Skin epidermis (tissue), 12 donors: ENCODE data around the gene RELN.

Source experiments
- H3K27ac ChIP-seq, 21 experiments: fragments of 200-600 bp; sonication (generic) in 11 of 21; one replicate each; pipeline ENCODE4 v1.5.0; 2020; ENCODE audit warnings: mild to moderate bottlenecking in 3 of 21, inconsistent platforms in 2 of 21, moderate library complexity in 2 of 21
- H3K4me3 ChIP-seq, 7 experiments: fragments of 200-600 bp; sonication (generic) in 2 of 7; one replicate each; pipeline ENCODE4 v1.5.0; 2020; ENCODE audit warnings: inconsistent platforms in 2 of 7, mild to moderate bottlenecking in 2 of 7, moderate library complexity in 1 of 7

RELN gene

GRCh38 chr7:103762877-103763276 is 226.6 kb downstream of the RELN start:
- Histone ChIP-seq H3K27ac (no peak overlapping the region), H3K4me3 (no peak overlapping the region)

DNA sequence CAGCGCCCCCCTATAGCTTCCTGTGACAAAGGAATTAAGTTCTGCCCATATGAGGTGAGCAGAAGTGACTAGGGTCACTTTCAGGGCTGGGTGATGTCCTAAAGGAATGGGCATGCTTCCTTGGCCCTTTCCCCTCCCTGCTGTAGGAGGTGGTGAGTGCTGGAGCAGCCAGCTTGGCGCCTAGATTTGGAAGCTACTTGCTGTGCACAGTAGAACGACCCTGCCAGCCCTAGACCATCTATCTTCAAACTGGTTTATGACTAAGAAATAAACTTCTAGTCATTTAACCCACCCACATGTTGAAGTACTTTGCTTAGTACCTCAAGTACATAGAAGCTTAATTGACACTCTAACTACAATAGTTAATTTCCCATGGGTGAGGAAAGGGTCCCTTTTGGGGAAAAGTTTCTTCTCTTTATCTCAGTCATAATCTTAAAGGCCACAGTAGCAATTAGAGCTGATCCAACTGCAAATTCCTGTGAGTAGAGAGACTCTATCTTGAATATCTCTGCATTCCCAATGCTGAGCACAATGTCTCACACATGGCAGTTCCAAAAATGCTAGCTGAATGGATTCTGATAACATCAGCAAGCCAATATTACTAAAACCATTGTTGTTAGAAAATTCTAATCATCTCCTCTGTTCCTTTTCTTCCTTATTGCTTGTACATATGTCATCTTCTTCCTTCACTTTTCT is 227.2 kb downstream of the RELN start:
- H3K27ac ChIP-seq: no peak overlapping the region
- H3K4me3 ChIP-seq: no peak overlapping the region

GRCh38 chr7:103752995-103753394 is 236.5 kb downstream of the RELN start:
- H3K4me3 ChIP-seq: no peak overlapping the region
- no peak overlapping the region for H3K27ac ChIP-seq

- H3K4me3 ChIP-seq: no peak overlapping the region
- H3K27ac ChIP-seq: no peak overlapping the region
These were observed 238.1 kb downstream of the RELN start for GRCh38 chr7:103751311-103751880.

DNA sequence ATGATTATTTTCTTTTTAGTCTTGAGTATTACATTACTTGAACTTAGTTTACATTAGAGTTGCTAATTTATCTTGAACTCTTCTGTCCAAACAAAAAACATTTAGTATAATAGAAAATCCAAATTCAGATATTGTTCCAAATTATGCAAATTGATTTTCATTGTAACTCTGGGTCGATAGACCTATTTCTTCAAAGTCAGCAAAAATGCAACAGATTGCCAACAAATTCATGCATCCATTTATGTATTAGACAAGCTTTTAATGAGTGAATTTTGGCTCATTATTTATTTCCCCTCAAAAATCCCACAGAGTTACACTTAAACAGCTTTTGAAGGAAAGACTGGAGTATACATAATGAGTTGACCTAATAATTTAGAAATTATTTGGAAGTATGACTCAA is 240.8 kb downstream of the RELN start:
- Histone ChIP-seq H3K4me3 (no peak overlapping the region), H3K27ac (no peak overlapping the region)

- Histone ChIP-seq H3K4me3 (no peak overlapping the region), H3K27ac (no peak overlapping the region)
These were observed 254.1 kb downstream of the RELN start for GRCh38 chr7:103735377-103735776.

GRCh38 chr7:103731169-103731568 is 258.3 kb downstream of the RELN start:
- Histone ChIP-seq H3K27ac (no peak overlapping the region), H3K4me3 (no peak overlapping the region)

- H3K27ac ChIP-seq: no peak overlapping the region
- no peak overlapping the region for H3K4me3 ChIP-seq
These were observed 260.4 kb downstream of the RELN start for GRCh38 chr7:103729026-103729425.

DNA sequence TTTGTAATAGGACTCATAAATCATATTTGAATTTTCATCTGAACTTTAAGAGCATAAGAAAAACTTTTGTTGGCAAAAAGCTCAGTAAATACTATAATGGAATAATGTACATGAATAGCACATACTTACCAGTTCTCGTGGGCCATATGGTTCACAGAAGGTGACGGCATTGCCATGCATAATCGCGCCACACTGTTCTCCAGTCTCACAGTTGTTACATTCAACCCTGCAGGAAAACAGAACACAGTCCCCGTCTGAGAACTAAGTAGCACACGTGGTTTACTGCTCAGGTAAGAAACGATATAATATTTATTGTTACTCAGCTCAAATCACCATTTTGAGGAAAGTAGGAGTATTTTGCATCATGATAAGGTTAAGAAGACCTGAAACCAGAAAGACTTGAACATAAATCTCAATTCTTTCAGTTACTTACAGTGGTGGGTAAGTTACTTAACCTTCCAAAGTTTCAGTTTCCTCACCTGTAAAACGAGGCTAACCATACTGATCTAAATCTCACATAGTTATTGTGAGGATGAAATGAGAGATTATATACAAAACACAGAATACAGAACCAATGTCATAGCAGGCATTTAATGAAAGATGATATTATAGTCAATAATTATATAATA is 261.4 kb downstream of the RELN start:
- no peak overlapping the region for H3K4me3 ChIP-seq

GRCh38 chr7:103719070-103719469 is 270.4 kb downstream of the RELN start:
- H3K4me3 ChIP-seq: no peak overlapping the region
- H3K27ac ChIP-seq: no peak overlapping the region

More for the DNA sequence above, 261.4 kb downstream of the RELN start:
- no peak overlapping the region for H3K27ac ChIP-seq

DNA sequence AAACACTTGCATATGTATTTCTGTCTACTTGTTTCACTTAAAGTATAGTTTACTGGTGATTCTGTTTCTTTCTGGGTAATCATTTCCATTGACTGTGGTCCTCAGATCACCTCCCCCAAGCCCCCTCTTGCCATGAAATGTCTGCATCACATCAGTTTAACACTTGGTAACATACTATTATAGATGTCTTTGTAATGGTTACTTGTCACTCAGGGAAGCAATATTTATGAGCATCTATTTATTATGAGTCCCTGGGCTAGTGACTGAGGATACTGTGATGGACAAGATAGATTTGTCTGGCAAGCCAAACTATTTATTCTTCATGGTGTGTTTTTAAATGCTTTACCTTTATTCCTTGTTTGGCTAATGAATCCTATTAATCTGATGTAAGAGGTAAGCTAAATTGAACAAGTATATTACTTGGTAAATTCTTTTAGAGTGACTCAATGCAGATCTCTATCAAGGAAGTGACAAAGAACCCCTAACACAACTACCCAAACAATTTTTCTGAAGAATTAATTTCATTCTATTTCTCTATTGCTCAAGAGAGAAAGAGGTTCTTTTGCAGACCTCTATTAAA is 270.9 kb downstream of the RELN start:
- Histone ChIP-seq H3K4me3 (no peak overlapping the region), H3K27ac (no peak overlapping the region)

DNA sequence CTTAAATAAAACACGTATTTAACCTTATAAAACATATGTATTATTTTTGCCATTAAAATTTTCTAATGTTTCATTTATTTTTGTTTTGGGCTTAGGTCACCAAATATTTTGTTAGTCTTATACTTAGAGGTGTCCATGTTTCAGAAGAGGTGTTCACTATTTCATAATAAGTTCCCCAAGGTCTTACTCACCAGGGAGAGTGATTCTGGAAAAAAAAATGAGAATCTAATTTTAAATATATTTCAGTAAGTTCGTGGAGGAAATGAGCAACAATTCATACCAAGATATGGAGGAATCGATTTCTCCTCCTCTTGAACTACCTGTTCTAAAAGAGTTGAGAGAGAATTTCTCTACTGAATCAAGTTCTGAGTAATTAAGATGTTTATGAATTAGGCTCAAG is 271.9 kb downstream of the RELN start:
- Histone ChIP-seq H3K27ac (no peak overlapping the region), H3K4me3 (no peak overlapping the region)

GRCh38 chr7:103715376-103716120 is 273.9 kb downstream of the RELN start:
- Histone ChIP-seq H3K27ac (no peak overlapping the region), H3K4me3 (no peak overlapping the region)

DNA sequence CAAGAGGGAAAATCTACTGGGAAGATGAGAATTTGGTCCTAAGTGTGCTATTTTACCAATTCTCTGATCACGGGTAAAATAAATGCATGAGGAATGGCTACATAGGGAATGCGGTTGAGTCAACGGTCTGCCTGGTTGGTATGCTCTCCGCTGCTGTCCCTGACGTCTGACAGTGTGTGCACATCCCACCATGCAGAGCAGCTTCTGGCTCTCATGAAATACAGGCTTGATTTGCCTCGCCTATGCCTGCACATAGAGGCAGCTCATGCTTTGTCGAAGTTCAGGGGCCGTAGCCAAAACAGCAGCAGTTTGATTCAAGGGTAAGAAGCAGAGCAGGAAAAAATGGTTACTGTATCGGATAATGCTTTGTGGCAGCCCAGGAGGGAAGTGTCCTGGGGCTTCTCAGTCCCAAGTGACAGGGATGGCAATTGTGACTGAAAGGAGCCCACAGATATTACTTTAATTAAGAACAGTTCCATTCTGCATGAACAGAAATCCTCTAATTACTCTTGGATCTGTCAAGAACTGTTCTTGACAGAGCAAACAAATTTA is 275.0 kb downstream of the RELN start:
- H3K4me3 ChIP-seq: no peak overlapping the region
- H3K27ac ChIP-seq: no peak overlapping the region

DNA sequence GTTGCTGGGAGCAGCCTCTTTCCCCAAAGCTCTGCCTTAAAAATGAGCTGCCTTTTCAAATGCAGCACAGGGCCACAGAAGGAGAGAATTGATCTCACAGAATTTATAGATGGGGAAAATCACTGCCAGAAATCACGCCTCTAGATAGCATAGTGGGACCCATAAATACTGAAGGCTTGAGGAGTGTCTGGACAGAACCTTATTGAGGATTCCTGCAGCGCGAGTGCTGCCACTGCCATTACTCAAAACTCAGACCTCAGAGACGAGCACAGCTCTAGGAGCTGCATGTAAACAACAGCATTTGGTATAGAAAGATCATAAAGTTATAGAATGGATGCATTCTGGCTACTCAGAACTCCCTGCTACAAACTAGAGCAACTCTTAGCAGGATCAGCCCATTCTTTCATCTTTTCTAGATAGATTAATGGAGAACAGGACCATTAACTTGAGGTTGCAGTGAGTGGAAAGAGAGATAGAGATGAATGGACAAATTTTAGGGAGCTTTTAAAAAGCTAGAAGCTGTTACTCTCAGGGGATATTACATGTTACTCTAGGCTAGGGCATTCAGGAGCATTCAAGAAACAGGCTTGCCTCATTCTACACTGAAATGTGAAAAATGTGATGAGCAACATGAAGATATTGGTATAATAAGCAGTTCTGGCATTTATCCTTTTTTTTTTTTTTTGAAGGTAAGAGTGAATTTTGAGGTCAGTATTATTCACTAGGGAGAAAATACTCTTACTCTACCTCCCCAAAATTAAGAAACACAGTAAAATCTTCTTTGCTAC is 276.3 kb downstream of the RELN start:
- no peak overlapping the region for H3K27ac ChIP-seq
- no peak overlapping the region for H3K4me3 ChIP-seq

- Histone ChIP-seq H3K4me3 (no peak overlapping the region), H3K27ac (no peak overlapping the region)
These were observed 278.0 kb downstream of the RELN start for GRCh38 chr7:103711413-103711812.

GRCh38 chr7:103710247-103710646 is 279.2 kb downstream of the RELN start:
- Histone ChIP-seq H3K27ac (no peak overlapping the region), H3K4me3 (no peak overlapping the region)

GRCh38 chr7:103706805-103707204 is 282.7 kb downstream of the RELN start:
- Histone ChIP-seq H3K27ac (no peak overlapping the region), H3K4me3 (no peak overlapping the region)

DNA sequence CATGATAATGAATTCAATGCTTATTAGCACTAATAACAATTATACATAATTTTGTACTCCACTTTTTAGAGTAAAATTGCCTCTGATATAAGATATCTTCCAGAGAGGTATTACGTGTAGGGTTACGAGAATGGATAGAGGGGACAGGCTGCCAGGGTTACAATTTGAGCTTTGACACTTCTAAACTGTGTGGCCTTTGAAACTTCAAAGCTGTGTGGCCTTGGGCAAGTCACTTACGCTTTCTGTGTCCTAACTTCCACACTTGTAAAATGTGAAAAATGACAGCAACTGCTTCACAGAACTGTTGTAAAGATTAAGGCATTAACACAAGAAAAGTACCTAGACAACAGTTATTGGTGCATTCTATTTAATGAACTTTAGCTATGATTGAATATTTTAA is 283.9 kb downstream of the RELN start:
- no peak overlapping the region for H3K27ac ChIP-seq

More for the DNA sequence above, 283.9 kb downstream of the RELN start:
- H3K4me3 ChIP-seq: no peak overlapping the region
